ENCODE measurements around the gene FBXO36.

The FBXO36 gene

DNA sequence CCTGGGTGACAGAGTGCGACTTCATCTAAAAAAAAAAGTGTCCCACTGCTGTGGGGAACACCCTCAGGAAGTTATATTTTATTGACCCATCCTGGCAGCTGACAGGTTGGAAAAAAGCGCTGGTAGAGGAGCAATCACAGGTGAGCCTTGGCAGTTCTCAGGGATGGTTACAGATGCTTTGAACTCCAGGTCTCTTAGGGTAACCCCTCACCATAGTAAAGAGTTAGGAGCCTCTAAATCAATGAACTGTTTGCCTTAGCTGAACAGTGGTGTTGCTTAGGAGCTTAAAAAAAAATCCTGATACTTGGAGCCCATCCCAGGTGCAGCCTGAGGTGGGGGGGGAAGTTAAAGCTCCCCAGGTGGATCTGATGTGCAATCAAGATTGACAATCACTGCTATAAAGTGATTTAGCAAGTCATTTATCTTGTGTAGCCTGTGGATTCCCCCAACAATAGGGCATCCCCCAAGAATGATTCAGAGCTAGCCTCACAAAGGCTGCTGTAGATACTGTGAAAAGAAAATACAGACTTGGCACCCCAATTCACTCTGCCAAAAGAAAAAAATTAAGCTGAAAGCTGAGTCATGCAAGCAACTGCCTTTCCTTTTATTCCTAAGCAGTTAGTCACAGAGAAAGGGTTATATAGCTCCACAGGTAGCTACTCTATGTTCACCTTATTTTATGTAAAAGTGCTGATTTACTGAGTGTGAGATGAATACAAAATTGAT, 131.6 kb downstream of the FBXO36 start:
- DNase-seq, result no peak

DNA sequence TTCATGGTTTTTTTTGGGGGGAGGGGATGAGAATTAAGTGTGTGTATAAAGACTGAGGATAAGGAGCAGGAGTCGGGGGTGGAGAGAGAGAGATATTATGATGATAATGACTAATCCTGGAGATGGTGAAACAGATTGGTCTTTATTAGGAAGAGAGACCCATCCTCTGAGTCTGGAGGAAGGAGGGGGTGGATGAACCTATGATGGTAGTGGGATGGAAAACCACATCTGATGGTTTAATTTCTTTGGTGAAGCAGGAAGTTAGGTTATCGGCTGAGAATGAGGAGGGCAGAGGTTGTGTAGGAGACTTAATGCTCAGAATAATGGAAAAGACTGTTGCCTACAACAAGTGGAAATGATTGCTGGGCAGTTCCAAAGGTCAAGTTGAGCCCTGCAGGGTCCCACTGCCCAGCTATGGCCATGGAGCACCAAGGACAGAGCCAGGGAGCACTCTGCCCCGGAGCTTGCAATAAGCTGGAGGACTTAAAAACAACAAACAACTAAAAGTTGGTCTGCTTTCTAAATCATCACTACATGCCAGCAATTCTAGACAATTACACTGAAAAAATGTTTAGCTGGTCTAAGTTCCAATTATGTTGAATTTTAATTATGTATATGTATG, 138.5 kb downstream of the FBXO36 start:
- no peak for DNase-seq
